Measurements from ENCODE around the gene FAN1. TPM values are rescaled to one million over a fixed set of nuclear protein-coding genes. Genes with fewer than 3 reads are reported as not detected.

The FAN1 gene
- total and polyA plus RNA-seq, 2 experiments from 2014 or later = 14.6 to 17.2 TPM

DNA sequence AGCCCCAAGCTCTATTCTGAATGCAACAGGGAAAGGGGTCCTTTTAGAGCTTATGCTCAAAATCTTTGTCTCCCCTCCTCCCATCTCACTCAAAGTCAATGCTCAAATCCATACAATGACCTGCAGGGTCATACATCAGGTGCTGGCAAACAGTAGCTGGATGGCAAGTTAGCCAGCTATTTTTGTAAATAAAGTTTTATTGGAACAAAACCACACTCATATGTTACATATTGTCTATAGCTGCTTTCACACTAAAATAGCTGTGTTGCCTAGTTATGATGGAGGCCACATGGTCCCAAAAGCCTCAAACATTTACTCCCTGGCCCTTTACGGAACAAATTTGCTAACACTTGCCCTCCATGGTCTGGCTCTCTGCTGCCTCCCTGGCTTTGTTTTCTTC lies 1.8 kb upstream of the FAN1 start:
- no peak overlapping the region for H2AFZ ChIP-seq
- peaks cover 3% of the 10 kb centered on the region; the same call in 1 of the 2 replicates for H3K4me1 ChIP-seq (ENCODE audit: insufficient read depth)
- DNase-seq = no peak
- in situ Hi-C loops (cut with MboI) = no loop called here
- no peaks in the 10 kb centered on the region for H3F3A ChIP-seq (ENCODE audit: insufficient read depth)
- H3K9ac ChIP-seq = no peak overlapping the region
- TF ChIP-seq EZH2 (IDR thresholded peaks at IDR 0.05; ENCODE audit: insufficient read depth, poor library complexity, severe bottlenecking) (no peak), EZH2phosphoT487 (IDR thresholded peaks at IDR 0.05; ENCODE audit: insufficient read depth, low read depth) (no peak)
- H3K36me3 ChIP-seq (ENCODE audit: low read depth) = no peaks in the 10 kb centered on the region
- H3K9me2 ChIP-seq (ENCODE audit: insufficient read depth) = no peaks in the 10 kb centered on the region
- peaks cover 4% of the 10 kb centered on the region; the same call in 1 of the 2 replicates for H3K79me2 ChIP-seq (ENCODE audit: insufficient read depth)
- H3K27ac ChIP-seq = no peak overlapping the region
- no peak overlapping the region for H3K4me2 ChIP-seq (ENCODE audit: unreplicated experiment)
- H3K27me3 ChIP-seq (replicated peaks; ENCODE audit: insufficient read depth) = no peaks in the 10 kb centered on the region
- H4K20me1 ChIP-seq (ENCODE audit: insufficient read depth) = no peaks in the 10 kb centered on the region
- 71 to 88% methylated on average over 1 of the region's 1 CpG for WGBS, 2 experiments (ENCODE audit: low coverage in 1 of 2, low lambda C conversion rate in 2 of 2, missing lambda C conversion rate in 2 of 2)
- no peak overlapping the region for H3K4me3 ChIP-seq
- H3K9me3 ChIP-seq (ENCODE audit: low read depth) = no peaks in the 10 kb centered on the region

DNA sequence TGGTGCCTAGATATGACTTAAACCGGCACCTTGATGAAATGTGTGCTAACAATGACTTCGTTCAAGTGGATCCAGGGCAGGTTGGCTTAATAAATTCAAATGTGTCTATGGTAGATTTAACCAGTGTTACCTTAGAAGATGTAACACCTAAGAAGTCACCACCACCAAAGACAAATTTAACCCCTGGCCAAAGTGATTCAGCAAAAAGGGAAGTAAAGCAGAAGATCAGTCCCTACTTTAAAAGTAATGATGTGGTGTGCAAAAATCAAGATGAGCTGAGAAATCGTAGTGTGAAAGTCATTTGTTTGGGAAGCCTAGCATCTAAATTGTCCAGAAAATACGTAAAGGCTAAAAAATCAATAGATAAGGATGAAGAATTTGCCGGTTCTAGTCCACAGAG lies 1.1 kb downstream of the FAN1 start:
- 72 to 77% methylated on average over 5 of the region's 5 CpGs for WGBS, 2 experiments (ENCODE audit: low coverage in 1 of 2, low lambda C conversion rate in 2 of 2, missing lambda C conversion rate in 2 of 2)
- Histone ChIP-seq H3K9me3 (ENCODE audit: low read depth) (no peaks in the 10 kb centered on the region), H3K9me2 (ENCODE audit: insufficient read depth) (no peaks in the 10 kb centered on the region), H4K20me1 (ENCODE audit: insufficient read depth) (no peaks in the 10 kb centered on the region), H3K4me3 (peak overlapping the region; percentile 99), H3F3A (ENCODE audit: insufficient read depth) (no peaks in the 10 kb centered on the region), H2AFZ (no peak overlapping the region), H3K9ac (peak overlapping the region; percentile 84; the same call in 1 of the 2 replicates), H3K79me2 (ENCODE audit: insufficient read depth) (peaks cover 4% of the 10 kb centered on the region; the same call in 1 of the 2 replicates), H3K4me2 (ENCODE audit: unreplicated experiment) (peak overlapping the region; percentile 100), H3K27ac (no peak overlapping the region), H3K36me3 (ENCODE audit: low read depth) (0 out of 2 replicates have a peak, but pooled peaks cover 2% of the 10 kb centered on the region), H3K4me1 (ENCODE audit: insufficient read depth) (peaks cover 3% of the 10 kb centered on the region; the same call in 1 of the 2 replicates), H3K27me3 (replicated peaks; ENCODE audit: insufficient read depth) (no peaks in the 10 kb centered on the region)
- TF ChIP-seq EZH2 (IDR thresholded peaks at IDR 0.05; ENCODE audit: insufficient read depth, poor library complexity, severe bottlenecking) (no peak), EZH2phosphoT487 (IDR thresholded peaks at IDR 0.05; ENCODE audit: insufficient read depth, low read depth) (no peak)
- in situ Hi-C loops (cut with MboI) = no loop called here
- no peak for DNase-seq

DNA sequence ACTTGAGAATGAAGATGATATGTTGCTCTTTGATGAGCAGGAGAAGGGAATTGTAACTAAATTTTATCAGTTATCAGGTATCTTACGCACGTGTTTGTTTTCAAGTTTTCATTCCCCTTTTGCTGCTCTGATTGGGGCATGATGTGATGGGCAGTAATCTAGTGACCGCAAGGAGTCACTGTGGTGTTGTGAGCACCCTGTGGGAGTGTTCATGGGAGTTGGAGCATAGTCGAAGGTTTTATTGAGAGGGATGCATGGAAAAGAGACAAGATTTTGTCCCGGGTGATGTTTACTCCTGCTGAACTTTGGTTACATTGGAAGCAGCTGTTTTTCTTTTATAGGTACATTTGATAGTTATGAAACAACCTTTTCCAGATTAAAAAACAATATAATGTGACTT lies 2.1 kb downstream of the FAN1 start:
- in situ Hi-C loops (cut with MboI) = no loop called here
- H3K4me2 ChIP-seq (ENCODE audit: unreplicated experiment) = no peak overlapping the region

DNA sequence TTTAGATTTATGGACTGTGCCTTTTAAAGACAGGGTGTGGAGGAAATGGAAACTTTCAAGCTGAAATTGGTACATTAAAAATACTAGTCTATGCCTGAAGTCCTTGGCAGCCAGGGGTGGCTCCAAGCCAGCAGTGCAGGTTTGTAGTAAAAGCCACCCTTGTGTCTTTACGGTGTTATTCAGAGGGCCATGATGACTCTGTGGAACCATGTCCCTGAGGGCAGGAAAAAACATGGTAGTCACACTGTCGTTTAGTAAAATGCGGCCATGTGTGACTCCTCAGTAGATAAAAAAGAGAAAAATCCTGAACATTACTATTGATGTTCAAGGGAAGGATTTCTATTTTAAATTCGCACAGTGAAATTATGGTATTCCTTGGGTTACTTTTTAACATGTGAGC lies 2.7 kb downstream of the FAN1 start:
- H4K20me1 ChIP-seq (ENCODE audit: insufficient read depth) = no peaks in the 10 kb centered on the region
- H3K27me3 ChIP-seq (replicated peaks; ENCODE audit: insufficient read depth) = no peaks in the 10 kb centered on the region
- no peak for TF ChIP-seq EZH2 (IDR thresholded peaks at IDR 0.05; ENCODE audit: insufficient read depth, poor library complexity, severe bottlenecking)
- no peak for TF ChIP-seq EZH2phosphoT487 (IDR thresholded peaks at IDR 0.05; ENCODE audit: insufficient read depth, low read depth)
- in situ Hi-C loops (cut with MboI) = no loop called here
- H3F3A ChIP-seq (ENCODE audit: insufficient read depth) = no peaks in the 10 kb centered on the region
- H3K9me3 ChIP-seq (ENCODE audit: low read depth) = no peaks in the 10 kb centered on the region
- no peak overlapping the region for H3K9ac ChIP-seq
- no peak overlapping the region for H3K4me2 ChIP-seq (ENCODE audit: unreplicated experiment)
- H3K4me3 ChIP-seq = no peak overlapping the region
- no peak overlapping the region for H3K27ac ChIP-seq
- 95% methylated on average over 4 of the region's 4 CpGs for WGBS, 2 experiments (ENCODE audit: low coverage in 1 of 2, low lambda C conversion rate in 2 of 2, missing lambda C conversion rate in 2 of 2)
- H3K36me3 ChIP-seq (ENCODE audit: low read depth) = peaks cover 13% of the 10 kb centered on the region; the same call in 1 of the 2 replicates
- H2AFZ ChIP-seq = no peak overlapping the region
- no peaks in the 10 kb centered on the region for H3K9me2 ChIP-seq (ENCODE audit: insufficient read depth)
- no peak for DNase-seq
- H3K79me2 ChIP-seq (ENCODE audit: insufficient read depth) = peaks cover 4% of the 10 kb centered on the region; the same call in 1 of the 2 replicates
- peaks cover 3% of the 10 kb centered on the region; the same call in 1 of the 2 replicates for H3K4me1 ChIP-seq (ENCODE audit: insufficient read depth)

More for the DNA sequence above, 2.1 kb downstream of the FAN1 start:
- no peak overlapping the region for H2AFZ ChIP-seq
- H3K9me2 ChIP-seq (ENCODE audit: insufficient read depth) = no peaks in the 10 kb centered on the region
- 87 to 94% methylated on average over 5 of the region's 5 CpGs for WGBS, 2 experiments (ENCODE audit: low coverage in 1 of 2, low lambda C conversion rate in 2 of 2, missing lambda C conversion rate in 2 of 2)
- peaks cover 3% of the 10 kb centered on the region; the same call in 1 of the 2 replicates for H3K4me1 ChIP-seq (ENCODE audit: insufficient read depth)
- no peak for DNase-seq
- H3K27ac ChIP-seq = no peak overlapping the region
- no peaks in the 10 kb centered on the region for H3K9me3 ChIP-seq (ENCODE audit: low read depth)
- peaks cover 7% of the 10 kb centered on the region; the same call in 1 of the 2 replicates for H3K36me3 ChIP-seq (ENCODE audit: low read depth)
- no peaks in the 10 kb centered on the region for H3F3A ChIP-seq (ENCODE audit: insufficient read depth)
- no peaks in the 10 kb centered on the region for H4K20me1 ChIP-seq (ENCODE audit: insufficient read depth)
- peaks cover 4% of the 10 kb centered on the region; the same call in 1 of the 2 replicates for H3K79me2 ChIP-seq (ENCODE audit: insufficient read depth)
- H3K27me3 ChIP-seq (replicated peaks; ENCODE audit: insufficient read depth) = no peaks in the 10 kb centered on the region
- H3K4me3 ChIP-seq = no peak overlapping the region
- no peak overlapping the region for H3K9ac ChIP-seq
- no peak for TF ChIP-seq EZH2phosphoT487 (IDR thresholded peaks at IDR 0.05; ENCODE audit: insufficient read depth, low read depth)
- TF ChIP-seq EZH2 (IDR thresholded peaks at IDR 0.05; ENCODE audit: insufficient read depth, poor library complexity, severe bottlenecking) = no peak
